DOHH2 (cell line): ENCODE results near the gene CHMP4A.
"Not testable (repeated sequence)": the region's sequence is repeated elsewhere in the genome, so short reads cannot be mapped to it uniquely, and the experiment has no call there.

Experiments
- H3F3A ChIP-seq: fragments of 200-600 bp; sonication (generic), shearing (Covaris generic); 2 replicates; pipeline ENCODE4 v1.6.0; 2016; ENCODE audit warnings: antibody characterized with exemption, mild to moderate bottlenecking; ENCODE audit not compliant: control insufficient read depth, insufficient read depth
- H3K27ac ChIP-seq: fragments of 200-600 bp; sonication (generic); 2 replicates; pipeline ENCODE4 v1.5.1; 2014; ENCODE audit warnings: low read depth, mild to moderate bottlenecking, low read length, moderate library complexity
- H3K27me3 ChIP-seq: fragments of 200-600 bp; sonication (generic); 2 replicates; pipeline ENCODE4 v1.6.1; 2014; ENCODE audit warnings: mild to moderate bottlenecking, low read length, mixed read lengths; ENCODE audit not compliant: control insufficient read depth
- H3K36me3 ChIP-seq: fragments of 200-600 bp; sonication (generic); 2 replicates; pipeline ENCODE4 v1.6.1; 2014; ENCODE audit warnings: mild to moderate bottlenecking, low read length, moderate library complexity, mixed read lengths; ENCODE audit not compliant: control insufficient read depth
- H3K4me1 ChIP-seq: fragments of 200-600 bp; sonication (generic); 2 replicates; pipeline ENCODE4 v1.6.1; 2014; ENCODE audit warnings: mild to moderate bottlenecking, low read length, mixed read lengths; ENCODE audit not compliant: control insufficient read depth
- H3K4me2 ChIP-seq: fragments of 200-600 bp; sonication (generic); 2 replicates; pipeline ENCODE4 v1.6.0; 2014; ENCODE audit warnings: mild to moderate bottlenecking, low read length, moderate library complexity
- H3K4me3 ChIP-seq: fragments of 200-600 bp; sonication (generic); 2 replicates; pipeline ENCODE4 v1.5.1; 2014; ENCODE audit warnings: mild to moderate bottlenecking, low read length, mixed read lengths
- H3K79me2 ChIP-seq: fragments of 200-600 bp; sonication (generic); 2 replicates; pipeline ENCODE4 v1.6.1; 2014; ENCODE audit warnings: mild to moderate bottlenecking, low read length, mixed read lengths; ENCODE audit not compliant: control insufficient read depth
- H3K9me2 ChIP-seq: fragments of 200-600 bp; sonication (generic); replicated peaks from 2 replicates; pipeline ENCODE4 v1.6.1; 2014; ENCODE audit warnings: mild to moderate bottlenecking, low read length, mixed read lengths; ENCODE audit not compliant: control insufficient read depth
- H3K9me3 ChIP-seq: fragments of 200-600 bp; sonication (generic); 2 replicates; pipeline ENCODE4 v1.6.1; 2014; ENCODE audit warnings: antibody characterized with exemption, low read length, mixed read lengths; ENCODE audit not compliant: control insufficient read depth, insufficient read depth
- H4K20me1 ChIP-seq: fragments of 200-600 bp; sonication (generic); 2 replicates; pipeline ENCODE4 v1.6.0; 2014; ENCODE audit warnings: low read depth, mild to moderate bottlenecking, antibody characterized with exemption, low read length, moderate library complexity; ENCODE audit not compliant: control insufficient read depth, insufficient read depth
- EZH2phosphoT487 ChIP-seq: fragments of 200-600 bp; sonication (generic); IDR thresholded peaks from 2 replicates; pipeline ENCODE4 v1.6.1; 2017; ENCODE audit warnings: borderline replicate concordance, mild to moderate bottlenecking, antibody characterized with exemption, low read length, moderate library complexity, mixed read lengths
- TF ChIP-seq, protein P1 (sequence below): fragments of 200-600 bp; sonication (generic); IDR thresholded peaks from one replicate; pipeline ENCODE4 v1.5.1; 2014; ENCODE audit warnings: antibody characterized with exemption, mild to moderate bottlenecking, low read depth, low read length; ENCODE audit not compliant: poor library complexity, severe bottlenecking

The CHMP4A gene

DNA sequence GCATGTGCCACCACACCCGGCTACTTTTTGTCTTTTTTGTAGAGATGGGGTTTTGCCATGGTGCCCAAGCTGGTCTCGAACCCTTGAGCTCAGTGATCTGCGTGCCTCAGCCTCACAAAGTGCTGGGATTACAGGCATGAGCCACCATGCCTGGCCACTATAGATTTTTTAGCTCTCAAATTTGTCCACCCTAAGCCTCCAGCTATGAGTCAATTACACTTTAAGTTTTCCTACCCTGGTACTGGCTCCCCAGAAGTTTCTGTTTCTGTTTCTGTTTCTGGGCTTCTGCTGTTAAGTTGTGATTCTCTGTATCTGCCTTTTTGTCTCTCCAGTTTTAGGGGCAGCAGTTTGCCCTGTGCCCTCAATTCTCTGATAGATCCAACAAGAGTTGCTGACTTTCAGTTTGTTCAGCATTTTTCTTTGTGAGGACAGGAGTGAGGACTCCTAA, 33.5 kb upstream of the CHMP4A start:
- Histone ChIP-seq H3K4me3 (no peak overlapping the region), H3K27me3 (no peaks in the 10 kb centered on the region), H3K79me2 (peaks cover 3% of the 10 kb centered on the region), H3K9me3 (no peaks in the 10 kb centered on the region), H3K27ac (no peak overlapping the region), H3K9me2 (no peaks in the 10 kb centered on the region), H3F3A (peaks cover 3% of the 10 kb centered on the region), H3K4me2 (no peak overlapping the region), H3K4me1 (peaks cover 10% of the 10 kb centered on the region), H3K36me3 (no peaks in the 10 kb centered on the region), H4K20me1 (no peaks in the 10 kb centered on the region)
- TF ChIP-seq, protein P1, sequence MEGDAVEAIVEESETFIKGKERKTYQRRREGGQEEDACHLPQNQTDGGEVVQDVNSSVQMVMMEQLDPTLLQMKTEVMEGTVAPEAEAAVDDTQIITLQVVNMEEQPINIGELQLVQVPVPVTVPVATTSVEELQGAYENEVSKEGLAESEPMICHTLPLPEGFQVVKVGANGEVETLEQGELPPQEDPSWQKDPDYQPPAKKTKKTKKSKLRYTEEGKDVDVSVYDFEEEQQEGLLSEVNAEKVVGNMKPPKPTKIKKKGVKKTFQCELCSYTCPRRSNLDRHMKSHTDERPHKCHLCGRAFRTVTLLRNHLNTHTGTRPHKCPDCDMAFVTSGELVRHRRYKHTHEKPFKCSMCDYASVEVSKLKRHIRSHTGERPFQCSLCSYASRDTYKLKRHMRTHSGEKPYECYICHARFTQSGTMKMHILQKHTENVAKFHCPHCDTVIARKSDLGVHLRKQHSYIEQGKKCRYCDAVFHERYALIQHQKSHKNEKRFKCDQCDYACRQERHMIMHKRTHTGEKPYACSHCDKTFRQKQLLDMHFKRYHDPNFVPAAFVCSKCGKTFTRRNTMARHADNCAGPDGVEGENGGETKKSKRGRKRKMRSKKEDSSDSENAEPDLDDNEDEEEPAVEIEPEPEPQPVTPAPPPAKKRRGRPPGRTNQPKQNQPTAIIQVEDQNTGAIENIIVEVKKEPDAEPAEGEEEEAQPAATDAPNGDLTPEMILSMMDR = no peak
- no peak for TF ChIP-seq EZH2phosphoT487

DNA sequence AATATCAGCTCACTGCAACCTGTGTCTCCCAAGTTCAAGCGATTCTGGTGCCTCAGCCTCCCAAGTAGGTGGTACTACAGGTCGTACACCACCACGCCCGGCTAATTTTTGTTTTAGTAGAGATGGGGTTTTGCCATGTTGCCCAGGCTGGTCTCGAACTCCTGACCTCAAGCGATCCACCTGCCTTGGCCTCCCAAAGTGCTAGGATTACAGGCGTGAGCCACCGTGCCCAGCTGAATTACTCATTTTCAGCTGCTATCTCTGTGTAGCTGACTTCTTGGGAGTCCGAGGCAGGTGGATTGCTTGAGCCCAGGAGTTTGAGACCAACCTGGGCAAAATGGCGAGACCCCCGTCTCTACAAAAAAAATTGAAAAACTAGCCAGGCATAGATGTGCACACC, 32.1 kb upstream of the CHMP4A start:
- H3K9me2 ChIP-seq, H3K27me3 ChIP-seq, H4K20me1 ChIP-seq, H3K27ac ChIP-seq, H3F3A ChIP-seq, H3K36me3 ChIP-seq, H3K4me3 ChIP-seq, H3K4me2 ChIP-seq, H3K9me3 ChIP-seq: not testable (repeated sequence)
- H3K4me1 ChIP-seq = peaks cover 21% of the 10 kb centered on the region
- H3K79me2 ChIP-seq = peaks cover 17% of the 10 kb centered on the region

DNA sequence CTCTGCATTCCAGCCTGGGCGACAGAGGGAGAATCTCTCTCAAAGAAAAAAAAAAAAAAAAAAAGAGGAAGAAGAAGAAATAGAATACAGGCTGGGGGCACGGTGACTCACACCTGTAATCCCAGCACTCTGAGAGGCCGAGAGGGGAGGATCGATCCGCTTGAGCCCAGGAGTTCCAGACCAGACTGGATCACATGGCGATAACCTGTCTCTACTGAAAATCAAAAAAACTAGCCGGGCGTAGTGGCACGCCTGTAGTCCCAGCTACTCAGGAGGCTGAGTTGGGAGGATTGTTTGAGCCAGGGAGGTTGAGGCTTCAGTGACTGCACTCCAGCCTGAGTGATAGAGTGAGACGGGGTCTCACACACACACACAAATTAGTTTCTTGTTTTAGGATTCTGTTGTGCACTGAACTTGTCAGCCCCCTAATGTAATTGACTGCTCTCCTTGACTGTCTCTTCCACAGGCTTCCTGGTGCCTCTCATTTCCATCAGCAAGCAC, 30.1 kb upstream of the CHMP4A start:
- peaks cover 29% of the 10 kb centered on the region for H3K36me3 ChIP-seq
- peaks cover 25% of the 10 kb centered on the region for H3K4me1 ChIP-seq
- H3K4me3 ChIP-seq = peak overlapping the region; percentile 88
- peaks cover 17% of the 10 kb centered on the region for H3K79me2 ChIP-seq
- H3K4me2 ChIP-seq = peak overlapping the region; percentile 86
- H3K9me2 ChIP-seq = no peaks in the 10 kb centered on the region
- no peaks in the 10 kb centered on the region for H3K9me3 ChIP-seq
- no peak for TF ChIP-seq EZH2phosphoT487
- TF ChIP-seq, protein P1 = no peak
- H3K27me3 ChIP-seq = no peaks in the 10 kb centered on the region
- peak overlapping the region; percentile 86 for H3K27ac ChIP-seq
- no peaks in the 10 kb centered on the region for H4K20me1 ChIP-seq
- peaks cover 3% of the 10 kb centered on the region for H3F3A ChIP-seq

DNA sequence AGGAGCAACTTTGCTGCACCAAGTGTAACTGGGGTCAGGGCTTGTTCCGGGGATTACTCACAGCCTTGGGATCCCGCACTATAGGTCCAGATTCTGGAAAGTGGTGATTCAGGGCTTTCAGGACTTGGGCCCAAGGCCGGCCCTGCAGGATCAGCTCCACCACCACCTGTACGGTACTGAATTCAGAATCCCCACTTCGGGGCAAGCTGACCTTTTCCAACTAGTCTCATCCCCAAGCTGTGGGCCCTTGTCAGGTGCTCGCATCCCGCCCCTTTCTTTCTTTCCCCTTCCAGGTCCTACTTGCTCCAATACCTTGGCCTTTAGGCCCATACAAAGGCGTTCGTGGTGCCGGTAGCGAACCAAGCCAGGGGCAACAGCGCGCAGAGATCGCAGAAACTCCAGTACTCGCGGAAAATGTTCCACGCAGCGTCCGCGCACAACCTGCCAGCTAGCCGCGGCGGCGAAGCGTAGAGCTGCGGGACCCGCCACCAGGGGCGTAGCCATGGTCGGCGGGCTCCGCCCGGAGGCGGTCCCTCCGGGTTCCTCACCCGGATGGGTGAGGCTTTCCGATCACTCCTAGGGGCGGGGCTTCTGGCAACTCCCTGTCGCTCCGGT, 28.6 kb upstream of the CHMP4A start:
- TF ChIP-seq, protein P1 = no peak
- no peak for TF ChIP-seq EZH2phosphoT487
- Histone ChIP-seq H3K4me1 (peaks cover 25% of the 10 kb centered on the region), H3F3A (peaks cover 3% of the 10 kb centered on the region), H3K27me3 (no peaks in the 10 kb centered on the region), H3K9me2 (no peaks in the 10 kb centered on the region), H4K20me1 (no peaks in the 10 kb centered on the region), H3K4me3 (peak overlapping the region; percentile 88), H3K79me2 (peaks cover 17% of the 10 kb centered on the region), H3K4me2 (peak overlapping the region; percentile 86), H3K27ac (peak overlapping the region; percentile 86), H3K9me3 (no peaks in the 10 kb centered on the region), H3K36me3 (peaks cover 44% of the 10 kb centered on the region)
